ENCODE data around the gene RRP9.

RRP9 gene

DNA sequence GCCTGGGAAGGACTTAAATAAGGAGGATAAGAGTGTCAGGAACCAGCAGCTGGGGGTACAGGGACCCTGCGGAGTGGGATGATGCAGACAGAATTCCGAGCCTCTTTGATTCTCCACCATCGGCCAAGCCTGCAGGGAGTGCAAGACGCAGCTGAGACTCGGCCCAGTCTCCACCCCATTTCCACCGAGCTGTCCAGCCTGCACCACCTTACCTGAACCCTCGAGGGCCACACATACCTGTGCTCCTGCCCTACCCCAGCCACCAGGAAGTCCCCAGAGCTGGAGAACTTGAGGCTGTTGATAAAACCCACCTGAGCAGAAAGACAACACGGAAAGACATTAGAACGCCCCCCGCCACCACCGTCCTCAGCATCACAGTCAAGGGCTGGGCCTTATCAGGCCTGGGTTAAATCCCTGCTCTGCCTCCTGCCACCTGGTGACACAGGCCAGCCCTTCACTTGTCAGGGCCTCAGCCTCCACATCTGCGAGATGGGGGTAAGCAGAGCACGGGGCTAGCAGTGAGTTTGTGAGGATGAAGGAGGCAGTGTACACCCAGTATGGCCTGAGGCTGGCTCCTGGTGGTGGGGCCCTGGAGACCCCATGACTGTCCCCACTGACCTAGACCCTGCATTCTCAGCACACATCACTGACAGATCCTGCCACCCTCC lies 8.1 kb downstream of the RRP9 start:
- Histone ChIP-seq H3K4me3 (ENCODE audit: low read length) (no peak overlapping the region), H3K36me3 (replicated peaks; ENCODE audit: insufficient read depth, low read length) (peaks cover 5% of the 10 kb centered on the region; the same call in 1 of the 2 replicates)

DNA sequence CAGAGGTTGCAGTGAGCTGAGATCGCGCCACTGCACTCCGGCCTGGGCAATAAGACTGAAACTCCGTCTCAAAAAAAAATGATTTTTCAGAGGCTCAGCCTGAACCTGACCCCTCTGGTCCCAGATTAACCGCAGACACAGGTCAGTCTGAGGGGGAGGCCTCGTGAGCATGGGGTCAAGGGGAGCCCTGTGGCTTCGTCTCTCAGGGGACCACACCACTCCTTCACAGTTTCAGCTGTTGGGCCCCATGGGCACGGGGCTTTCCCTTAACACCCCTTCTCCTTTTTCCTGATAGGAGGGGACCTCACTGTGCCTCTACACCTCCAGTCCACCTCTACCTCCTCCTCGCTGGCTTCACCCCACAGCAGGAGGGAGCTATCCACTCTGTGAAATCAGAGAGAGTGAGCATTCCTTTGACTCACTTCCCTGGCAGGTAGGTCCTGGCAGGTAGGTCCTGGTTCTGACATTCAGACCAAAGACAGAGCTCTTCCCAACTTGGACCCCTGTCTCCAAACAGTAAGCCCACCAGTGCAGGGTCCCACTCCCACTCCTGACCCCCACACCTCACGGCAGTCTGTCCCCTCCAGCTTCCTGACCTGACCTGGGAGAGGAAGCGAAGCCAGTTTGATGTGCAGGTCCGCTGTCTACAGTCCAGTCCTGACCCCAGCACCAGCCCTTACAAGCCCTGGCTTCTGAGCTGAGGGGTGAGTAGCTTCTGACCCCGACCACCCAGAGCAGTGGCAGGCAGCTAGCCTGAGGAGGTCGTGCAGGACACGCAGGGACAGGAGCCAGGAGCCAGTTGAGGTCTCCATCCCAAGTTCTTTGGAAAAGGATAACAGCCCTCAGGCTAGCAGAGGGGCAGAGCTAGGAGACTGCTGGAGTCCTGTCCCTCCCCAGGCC lies 9.0 kb downstream of the RRP9 start:
- H3K9ac ChIP-seq (ENCODE audit: low read length): no peak overlapping the region
- H3K4me1 ChIP-seq (ENCODE audit: low read length): no peaks in the 10 kb centered on the region
- no peak for DNase-seq
- no peak overlapping the region for H3K4me2 ChIP-seq (ENCODE audit: low read depth, low read length)
- H3K9me3 ChIP-seq (replicated peaks; ENCODE audit: insufficient read depth, low read length): no peaks in the 10 kb centered on the region
- TF ChIP-seq, protein P1, sequence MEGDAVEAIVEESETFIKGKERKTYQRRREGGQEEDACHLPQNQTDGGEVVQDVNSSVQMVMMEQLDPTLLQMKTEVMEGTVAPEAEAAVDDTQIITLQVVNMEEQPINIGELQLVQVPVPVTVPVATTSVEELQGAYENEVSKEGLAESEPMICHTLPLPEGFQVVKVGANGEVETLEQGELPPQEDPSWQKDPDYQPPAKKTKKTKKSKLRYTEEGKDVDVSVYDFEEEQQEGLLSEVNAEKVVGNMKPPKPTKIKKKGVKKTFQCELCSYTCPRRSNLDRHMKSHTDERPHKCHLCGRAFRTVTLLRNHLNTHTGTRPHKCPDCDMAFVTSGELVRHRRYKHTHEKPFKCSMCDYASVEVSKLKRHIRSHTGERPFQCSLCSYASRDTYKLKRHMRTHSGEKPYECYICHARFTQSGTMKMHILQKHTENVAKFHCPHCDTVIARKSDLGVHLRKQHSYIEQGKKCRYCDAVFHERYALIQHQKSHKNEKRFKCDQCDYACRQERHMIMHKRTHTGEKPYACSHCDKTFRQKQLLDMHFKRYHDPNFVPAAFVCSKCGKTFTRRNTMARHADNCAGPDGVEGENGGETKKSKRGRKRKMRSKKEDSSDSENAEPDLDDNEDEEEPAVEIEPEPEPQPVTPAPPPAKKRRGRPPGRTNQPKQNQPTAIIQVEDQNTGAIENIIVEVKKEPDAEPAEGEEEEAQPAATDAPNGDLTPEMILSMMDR (IDR thresholded peaks at IDR 0.05; ENCODE audit: low read length): no peak
- TF ChIP-seq EZH2 (optimal IDR thresholded peaks at IDR 0.05; ENCODE audit: low read depth, low read length): no peak
- TF ChIP-seq EZH2phosphoT487 (IDR thresholded peaks at IDR 0.05; ENCODE audit: low read length): no peak
- no peak overlapping the region for H3K27ac ChIP-seq (ENCODE audit: low read length)
- peaks cover 4% of the 10 kb centered on the region; the same call in 1 of the 2 replicates for H3K79me2 ChIP-seq (ENCODE audit: low read length)
- H3K27me3 ChIP-seq (replicated peaks; ENCODE audit: insufficient read depth, low read length): no peaks in the 10 kb centered on the region
- H3K4me3 ChIP-seq (ENCODE audit: low read length): no peak overlapping the region
- H3K9me2 ChIP-seq (replicated peaks; ENCODE audit: insufficient read depth, low read length): no peaks in the 10 kb centered on the region
- H2AFZ ChIP-seq (ENCODE audit: low read length): no peak overlapping the region
- H3F3A ChIP-seq (ENCODE audit: insufficient read depth, low read length): no peaks in the 10 kb centered on the region
- peaks cover 5% of the 10 kb centered on the region; the same call in 1 of the 2 replicates for H3K36me3 ChIP-seq (replicated peaks; ENCODE audit: insufficient read depth, low read length)
- H4K20me1 ChIP-seq (ENCODE audit: insufficient read depth, low read length): no peaks in the 10 kb centered on the region

More for the DNA sequence above, 8.1 kb downstream of the RRP9 start:
- H3K4me2 ChIP-seq (ENCODE audit: low read depth, low read length): no peak overlapping the region
- no peaks in the 10 kb centered on the region for H3K27me3 ChIP-seq (replicated peaks; ENCODE audit: insufficient read depth, low read length)
- H3K9ac ChIP-seq (ENCODE audit: low read length): no peak overlapping the region
- H3K79me2 ChIP-seq (ENCODE audit: low read length): peaks cover 13% of the 10 kb centered on the region
- no peaks in the 10 kb centered on the region for H4K20me1 ChIP-seq (ENCODE audit: insufficient read depth, low read length)
- H3K9me2 ChIP-seq (replicated peaks; ENCODE audit: insufficient read depth, low read length): no peaks in the 10 kb centered on the region
- DNase-seq: no peak
- H3K27ac ChIP-seq (ENCODE audit: low read length): no peak overlapping the region
- H3K9me3 ChIP-seq (replicated peaks; ENCODE audit: insufficient read depth, low read length): no peaks in the 10 kb centered on the region
- no peaks in the 10 kb centered on the region for H3F3A ChIP-seq (ENCODE audit: insufficient read depth, low read length)
- TF ChIP-seq, protein P1 (IDR thresholded peaks at IDR 0.05; ENCODE audit: low read length): no peak
- no peak for TF ChIP-seq EZH2 (optimal IDR thresholded peaks at IDR 0.05; ENCODE audit: low read depth, low read length)
- TF ChIP-seq EZH2phosphoT487 (IDR thresholded peaks at IDR 0.05; ENCODE audit: low read length): no peak
- H3K4me1 ChIP-seq (ENCODE audit: low read length): no peaks in the 10 kb centered on the region
- H2AFZ ChIP-seq (ENCODE audit: low read length): no peak overlapping the region

DNA sequence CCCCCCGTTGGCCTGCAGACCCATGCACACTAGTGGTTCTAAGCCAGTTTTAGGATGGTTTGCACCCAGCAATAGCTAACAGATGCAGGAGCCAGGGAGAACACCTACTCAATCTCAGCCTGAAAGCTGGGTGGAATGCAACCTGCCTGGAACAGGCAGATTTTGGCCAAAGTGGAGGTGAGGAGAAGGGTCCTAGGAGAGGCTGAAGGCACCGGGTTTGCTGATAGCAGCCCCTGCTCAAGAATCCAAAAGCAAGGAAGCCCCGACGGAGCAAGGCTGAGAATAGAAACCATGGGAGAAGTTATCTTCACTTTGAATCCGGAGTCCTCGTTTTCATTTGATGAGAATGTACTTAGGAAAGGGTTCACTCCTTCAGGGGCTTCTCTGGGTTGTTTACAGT lies 9.9 kb downstream of the RRP9 start:
- Histone ChIP-seq H3K4me2 (ENCODE audit: low read depth, low read length) (no peak overlapping the region), H3K36me3 (replicated peaks; ENCODE audit: insufficient read depth, low read length) (peaks cover 5% of the 10 kb centered on the region; the same call in 1 of the 2 replicates), H3K9me3 (replicated peaks; ENCODE audit: insufficient read depth, low read length) (no peaks in the 10 kb centered on the region), H3K79me2 (ENCODE audit: low read length) (no peaks in the 10 kb centered on the region), H3K4me3 (ENCODE audit: low read length) (no peak overlapping the region), H3K27ac (ENCODE audit: low read length) (no peak overlapping the region), H3K9me2 (replicated peaks; ENCODE audit: insufficient read depth, low read length) (no peaks in the 10 kb centered on the region), H3K9ac (ENCODE audit: low read length) (no peak overlapping the region), H3K27me3 (replicated peaks; ENCODE audit: insufficient read depth, low read length) (no peaks in the 10 kb centered on the region), H3K4me1 (ENCODE audit: low read length) (no peaks in the 10 kb centered on the region), H4K20me1 (ENCODE audit: insufficient read depth, low read length) (no peaks in the 10 kb centered on the region), H2AFZ (ENCODE audit: low read length) (no peak overlapping the region), H3F3A (ENCODE audit: insufficient read depth, low read length) (no peaks in the 10 kb centered on the region)
- no peak for DNase-seq
- TF ChIP-seq EZH2 (optimal IDR thresholded peaks at IDR 0.05; ENCODE audit: low read depth, low read length): no peak
- no peak for TF ChIP-seq EZH2phosphoT487 (IDR thresholded peaks at IDR 0.05; ENCODE audit: low read length)
- TF ChIP-seq, protein P1 (IDR thresholded peaks at IDR 0.05; ENCODE audit: low read length): no peak

All from MM.1S (cell line).